Osteocyte (in vitro differentiated cells): ENCODE data around the gene CFAP61. TPM values are rescaled to one million over a fixed set of nuclear protein-coding genes. Genes with fewer than 3 reads are reported as not detected.

Experiments used
- DNase-seq: peaks from one replicate; pipeline ENCODE4 v3.0.0; 2021; ENCODE audit warnings: mixed read lengths; ENCODE audit not compliant: unreplicated experiment; ENCODE audit errors: extremely low spot score
- H3K27ac Mint-ChIP-seq: one replicate; pipeline ENCODE4 v1.8.0; 2021; ENCODE audit warnings: mild to moderate bottlenecking, mixed read lengths; ENCODE audit not compliant: unreplicated experiment
- H3K27me3 Mint-ChIP-seq: one replicate; pipeline ENCODE4 v1.8.0; 2021; ENCODE audit warnings: mixed read lengths; ENCODE audit not compliant: unreplicated experiment
- H3K36me3 Mint-ChIP-seq: one replicate; pipeline ENCODE4 v1.8.0; 2021; ENCODE audit warnings: mixed read lengths; ENCODE audit not compliant: unreplicated experiment
- H3K4me1 Mint-ChIP-seq: one replicate; pipeline ENCODE4 v1.8.0; 2021; ENCODE audit warnings: mixed read lengths; ENCODE audit not compliant: unreplicated experiment
- H3K4me3 Mint-ChIP-seq: one replicate; pipeline ENCODE4 v1.8.0; 2021; ENCODE audit warnings: mild to moderate bottlenecking, moderate library complexity, mixed read lengths; ENCODE audit not compliant: unreplicated experiment
- H3K9me3 Mint-ChIP-seq: one replicate; pipeline ENCODE4 v1.8.0; 2021; ENCODE audit warnings: mixed read lengths; ENCODE audit not compliant: unreplicated experiment
- CTCF ChIP-seq: fragments of 200-600 bp; sonication (generic); IDR thresholded peaks from 2 replicates; pipeline ENCODE4 v1.5.0; 2021; ENCODE audit warnings: antibody characterized with exemption, mild to moderate bottlenecking, moderate library complexity
- total RNA-seq: library from RNA; stranded (reverse); gene quantifications from 2 replicates; pipeline ENCODE4 v1.2.1, GENCODE V29; 2021

Gene CFAP61
- total RNA-seq, 1 donor from 2014 or later: not detected

GRCh38 chr20:20304942-20305341 lies 252.6 kb downstream of the CFAP61 start:
- H3K4me1 Mint-ChIP-seq: no peaks in the 10 kb centered on the region
- no peak for TF ChIP-seq CTCF
- no peak for DNase-seq
- H3K27ac Mint-ChIP-seq: no peak overlapping the region
- peaks cover 2% of the 10 kb centered on the region for H3K27me3 Mint-ChIP-seq
- no peak overlapping the region for H3K4me3 Mint-ChIP-seq
- no peaks in the 10 kb centered on the region for H3K36me3 Mint-ChIP-seq
- H3K9me3 Mint-ChIP-seq: no peaks in the 10 kb centered on the region

- DNase-seq: no peak
- Mint-ChIP-seq H3K27ac (no peak overlapping the region), H3K4me1 (no peaks in the 10 kb centered on the region), H3K27me3 (no peaks in the 10 kb centered on the region), H3K36me3 (no peaks in the 10 kb centered on the region), H3K9me3 (peaks cover 8% of the 10 kb centered on the region), H3K4me3 (no peak overlapping the region)
- TF ChIP-seq CTCF: no peak
Measured at GRCh38 chr20:20312562-20312961, 260.2 kb downstream of the CFAP61 start.

- no peaks in the 10 kb centered on the region for H3K36me3 Mint-ChIP-seq
- H3K9me3 Mint-ChIP-seq: peaks cover 6% of the 10 kb centered on the region
- DNase-seq: no peak
- no peak for TF ChIP-seq CTCF
- no peaks in the 10 kb centered on the region for H3K27me3 Mint-ChIP-seq
- H3K27ac Mint-ChIP-seq: no peak overlapping the region
- no peaks in the 10 kb centered on the region for H3K4me1 Mint-ChIP-seq
- no peak overlapping the region for H3K4me3 Mint-ChIP-seq
Measured at GRCh38 chr20:20317195-20317594, 264.9 kb downstream of the CFAP61 start.

DNA sequence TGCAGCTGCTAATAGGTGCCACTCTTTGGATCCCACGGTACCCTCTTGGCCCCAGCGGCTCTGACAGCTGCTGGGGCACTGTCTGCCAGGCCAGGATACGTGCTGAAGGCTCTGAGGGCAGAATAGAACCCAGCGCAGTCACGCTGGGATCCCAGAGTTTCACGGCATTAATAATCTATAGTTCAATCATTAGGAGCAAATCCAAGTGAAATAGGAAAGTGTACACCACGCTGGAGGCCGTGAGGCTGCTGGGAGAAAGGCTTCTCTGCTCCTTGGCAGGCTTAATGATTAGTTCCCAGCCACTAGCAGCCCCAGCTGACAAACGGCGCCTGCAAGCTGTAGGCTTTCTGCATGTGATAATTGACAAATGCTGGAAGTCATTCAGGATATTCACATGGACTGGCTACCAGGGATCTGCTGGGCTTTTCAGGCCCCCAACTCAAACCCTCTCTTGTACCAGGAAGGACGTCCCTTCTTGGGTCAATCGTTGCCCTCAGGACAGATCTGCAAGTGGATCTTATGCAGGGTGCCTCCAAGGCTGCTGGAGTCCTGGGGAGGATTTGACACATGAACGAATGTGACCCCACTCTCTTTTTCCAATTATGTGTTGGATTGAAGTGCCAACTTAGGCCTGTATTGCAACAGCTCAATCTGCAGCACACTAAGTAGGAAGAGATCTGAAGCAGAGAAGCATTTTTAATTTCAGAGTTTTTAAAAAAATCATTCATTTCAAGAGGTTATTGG lies 265.5 kb downstream of the CFAP61 start:
- H3K27me3 Mint-ChIP-seq: no peaks in the 10 kb centered on the region
- H3K27ac Mint-ChIP-seq: no peak overlapping the region
- H3K36me3 Mint-ChIP-seq: no peaks in the 10 kb centered on the region
- H3K9me3 Mint-ChIP-seq: peaks cover 3% of the 10 kb centered on the region
- H3K4me3 Mint-ChIP-seq: no peak overlapping the region
- no peak for DNase-seq
- no peaks in the 10 kb centered on the region for H3K4me1 Mint-ChIP-seq
- no peak for TF ChIP-seq CTCF

GRCh38 chr20:20318365-20319161 lies 266.2 kb downstream of the CFAP61 start:
- peaks cover 3% of the 10 kb centered on the region for H3K9me3 Mint-ChIP-seq
- H3K27me3 Mint-ChIP-seq: no peaks in the 10 kb centered on the region
- H3K27ac Mint-ChIP-seq: no peak overlapping the region
- no peaks in the 10 kb centered on the region for H3K4me1 Mint-ChIP-seq
- DNase-seq: no peak
- no peaks in the 10 kb centered on the region for H3K36me3 Mint-ChIP-seq
- TF ChIP-seq CTCF: no peak
- H3K4me3 Mint-ChIP-seq: no peak overlapping the region
